Lower leg skin (tissue), 3 donors: Measurements from ENCODE around the gene ACSL6.

Experiments used
- CTCF ChIP-seq, 3 donors: fragments of 450-650 bp; IDR thresholded peaks; one replicate each; pipeline ENCODE4 v1.5.1; 2016; ENCODE audit warnings: antibody characterized with exemption in 3 of 3, mild to moderate bottlenecking in 3 of 3, moderate library complexity in 2 of 3
- POLR2A ChIP-seq, 2 donors: fragments of 450-650 bp; IDR thresholded peaks; one replicate each; pipeline ENCODE4 v1.6.1; 2016 to 2017; ENCODE audit warnings: antibody characterized with exemption in 2 of 2, mild to moderate bottlenecking in 1 of 2, moderate library complexity in 1 of 2

- TF ChIP-seq CTCF (IDR thresholded peaks at IDR 0.05) (no peak), POLR2A (IDR thresholded peaks at IDR 0.05) (no peak)
Measured at GRCh38 chr5:132027027-132027426, 15.6 kb upstream of the ACSL6 start.
